ENCODE results near the gene ALDOC.

ALDOC gene

GRCh38 chr17:28532050-28532960 lies 44.4 kb downstream of the ALDOC start:
- DNase-seq (ENCODE audit: low read depth in 2 of 2) = no peak

- DNase-seq (ENCODE audit: low read depth in 2 of 2) = no peak
Measured at GRCh38 chr17:28530926-28531325, 45.8 kb downstream of the ALDOC start.

- no peak for DNase-seq (ENCODE audit: low read depth in 2 of 2)
Measured at GRCh38 chr17:28530250-28530649, 46.4 kb downstream of the ALDOC start.

GRCh38 chr17:28529013-28529400 lies 47.7 kb downstream of the ALDOC start:
- no peak for DNase-seq (ENCODE audit: low read depth in 2 of 2)

- no peak for DNase-seq (ENCODE audit: low read depth in 2 of 2)
Measured at GRCh38 chr17:28528327-28529012, 48.2 kb downstream of the ALDOC start.

- no peak for DNase-seq (ENCODE audit: low read depth in 2 of 2)
Measured at GRCh38 chr17:28527859-28528258, 48.8 kb downstream of the ALDOC start.

GRCh38 chr17:28527181-28527681 lies 49.5 kb downstream of the ALDOC start:
- no peak for DNase-seq (ENCODE audit: low read depth in 2 of 2)

- DNase-seq (ENCODE audit: low read depth in 2 of 2) = no peak
Measured at GRCh38 chr17:28526381-28526780, 50.3 kb downstream of the ALDOC start.

- DNase-seq (ENCODE audit: low read depth in 2 of 2) = no peak
Measured at GRCh38 chr17:28524476-28525424, 51.9 kb downstream of the ALDOC start.

- no peak for DNase-seq (ENCODE audit: low read depth in 2 of 2)
Measured at GRCh38 chr17:28523876-28524275, 52.8 kb downstream of the ALDOC start.

- DNase-seq (ENCODE audit: low read depth in 2 of 2) = no peak
Measured at GRCh38 chr17:28523186-28523585, 53.5 kb downstream of the ALDOC start.
